HUES64 (cell line): ENCODE results near the gene PLEKHH1.
"Not testable (repeated sequence)": the region's sequence is repeated elsewhere in the genome, so short reads cannot be mapped to it uniquely, and the experiment has no call there.

Experiments
- H3K27ac ChIP-seq: 2 replicates; pipeline ENCODE4 v1.7.0; 2013; ENCODE audit warnings: low read depth, low read length, inconsistent platforms
- H3K27me3 ChIP-seq: 2 replicates; pipeline ENCODE4 v1.6.1; 2013; ENCODE audit warnings: mild to moderate bottlenecking, low read length; ENCODE audit not compliant: insufficient read depth
- H3K36me3 ChIP-seq: 2 replicates; pipeline ENCODE4 v1.6.1; 2013; ENCODE audit warnings: mild to moderate bottlenecking, low read length; ENCODE audit not compliant: insufficient read depth
- H3K4me1 ChIP-seq: 2 replicates; pipeline ENCODE4 v1.6.1; 2013; ENCODE audit warnings: mild to moderate bottlenecking, low read length, moderate library complexity; ENCODE audit not compliant: insufficient read depth
- H3K4me3 ChIP-seq: 2 replicates; pipeline ENCODE4 v1.5.1; 2013; ENCODE audit warnings: mild to moderate bottlenecking, low read length, moderate library complexity
- H3K9ac ChIP-seq: 2 replicates; pipeline ENCODE4 v1.6.1; 2013; ENCODE audit warnings: mild to moderate bottlenecking, low read depth, low read length
- H3K9me3 ChIP-seq: 2 replicates; pipeline ENCODE4 v1.6.1; 2013; ENCODE audit warnings: low read depth, low read length; ENCODE audit not compliant: insufficient read depth
- WGBS: fragments of 150-250, 120-280 bp; methylation state at CpG from one replicate; pipeline ENCODE4 v1.1.7; 2013; ENCODE audit warnings: missing lambda C conversion rate; 5-methylcytosine and 5-hydroxymethylcytosine counted together

Gene PLEKHH1

DNA sequence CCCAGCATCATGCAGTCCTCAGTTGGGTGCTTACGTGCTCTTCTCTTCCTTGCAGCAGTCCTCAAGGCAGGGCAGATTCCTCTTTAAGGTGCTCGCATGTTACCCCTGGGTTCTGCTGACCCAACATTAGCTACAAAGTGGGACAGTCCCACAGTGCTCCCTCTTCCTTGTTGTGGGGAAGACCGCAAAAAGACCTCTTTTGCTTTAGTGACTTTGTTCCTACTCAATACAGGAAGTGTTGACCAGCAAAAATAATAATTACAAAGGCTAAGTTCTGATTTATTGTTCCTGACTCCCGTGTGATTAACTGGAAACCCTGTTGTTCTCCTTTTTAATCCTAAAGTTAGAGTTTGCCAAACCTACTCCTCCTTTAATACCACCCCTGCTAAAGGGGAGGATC is 53.3 kb downstream of the PLEKHH1 start:
- no peak overlapping the region for H3K9ac ChIP-seq
- peaks cover 65% of the 10 kb centered on the region for H3K36me3 ChIP-seq
- no peaks in the 10 kb centered on the region for H3K9me3 ChIP-seq
- no peak overlapping the region for H3K27ac ChIP-seq
- whole genome bisulfite sequencing = 96% methylated on average over 4 of the region's 4 CpGs
- no peak overlapping the region for H3K4me3 ChIP-seq
- no peaks in the 10 kb centered on the region for H3K4me1 ChIP-seq
- no peaks in the 10 kb centered on the region for H3K27me3 ChIP-seq

DNA sequence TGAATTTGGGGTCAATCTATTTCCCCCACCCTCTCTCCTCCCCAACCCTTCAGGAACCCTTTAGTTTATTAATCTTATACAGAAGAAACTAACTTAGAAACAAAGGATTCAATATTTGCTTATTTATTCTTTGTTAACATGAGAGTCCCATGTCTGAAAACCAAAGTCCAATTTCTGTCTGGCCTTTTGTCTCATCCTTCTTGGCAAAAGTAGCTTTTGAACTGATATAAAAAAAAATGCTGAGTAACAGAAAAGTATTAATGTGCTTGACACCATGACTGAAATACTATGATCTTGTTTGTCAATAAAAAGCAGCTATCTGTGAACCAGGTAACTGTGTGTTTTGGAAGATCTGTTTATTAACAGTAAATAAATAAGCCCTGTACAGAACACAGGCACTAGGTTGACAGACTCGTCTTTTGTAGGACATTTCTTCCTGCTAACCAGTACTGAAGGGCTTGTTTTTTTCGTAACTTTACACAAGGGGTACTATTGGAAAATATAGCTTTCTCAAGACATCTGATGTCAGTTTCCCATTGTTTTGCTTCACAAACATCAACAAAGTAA is 56.2 kb downstream of the PLEKHH1 start:
- H3K4me1 ChIP-seq = no peaks in the 10 kb centered on the region
- H3K27ac ChIP-seq = no peak overlapping the region
- H3K9ac ChIP-seq = no peak overlapping the region
- H3K4me3 ChIP-seq = no peak overlapping the region
- 97% methylated on average over 2 of the region's 2 CpGs for WGBS
- no peaks in the 10 kb centered on the region for H3K9me3 ChIP-seq
- H3K36me3 ChIP-seq = peaks cover 47% of the 10 kb centered on the region
- H3K27me3 ChIP-seq = no peaks in the 10 kb centered on the region

GRCh38 chr14:67593650-67594049 is 60.6 kb downstream of the PLEKHH1 start:
- H3K36me3 ChIP-seq = peaks cover 14% of the 10 kb centered on the region
- not testable (repeated sequence) for H3K4me1 ChIP-seq, H3K27me3 ChIP-seq, H3K9ac ChIP-seq, H3K9me3 ChIP-seq, H3K27ac ChIP-seq, H3K4me3 ChIP-seq
- WGBS = 0% methylated on average over 1 of the region's 1 CpG

DNA sequence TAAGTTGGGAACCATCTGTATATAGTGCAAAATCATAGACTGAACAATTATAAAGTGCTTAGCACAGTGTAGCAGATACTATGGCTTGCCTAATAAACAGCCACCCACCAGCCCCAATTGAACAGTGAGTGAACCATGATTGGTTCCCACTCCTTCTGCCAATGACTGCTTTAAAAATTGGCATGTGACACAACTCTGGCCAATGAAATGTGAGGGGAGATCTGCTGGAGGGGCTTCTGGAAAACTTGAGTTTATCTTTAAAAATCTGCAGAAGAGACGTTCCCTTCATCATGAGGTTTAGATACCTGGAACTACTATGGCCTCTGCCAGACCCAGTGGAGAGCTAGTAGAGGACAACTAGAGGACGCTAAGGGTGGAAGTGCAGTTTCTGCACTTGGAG is 62.3 kb downstream of the PLEKHH1 start:
- Histone ChIP-seq H3K36me3 (no peaks in the 10 kb centered on the region; the same call in 1 of the 2 replicates), H3K4me1 (peaks cover 6% of the 10 kb centered on the region; the same call in 1 of the 2 replicates), H3K9ac (no peak overlapping the region), H3K27ac (no peak overlapping the region), H3K9me3 (no peaks in the 10 kb centered on the region), H3K27me3 (peaks cover 18% of the 10 kb centered on the region), H3K4me3 (no peak overlapping the region)
- 91% methylated on average over 2 of the region's 2 CpGs for WGBS

- 7% methylated on average over 76 of the region's 77 CpGs for WGBS
- Histone ChIP-seq H3K9me3 (no peaks in the 10 kb centered on the region), H3K4me3 (peak within 1 kb of the TSS; percentile 69), H3K9ac (peak within 1 kb of the TSS; percentile 39), H3K4me1 (peaks cover 6% of the 10 kb centered on the region; the same call in 1 of the 2 replicates), H3K27ac (no peak within 1 kb of the TSS), H3K36me3 (no peaks in the 10 kb centered on the region), H3K27me3 (peaks cover 60% of the 10 kb centered on the region)
Measured at GRCh38 chr14:67599698-67600561, 66.8 kb downstream of the PLEKHH1 start, which contains the start of gene PIGH. Gene PIGH, minus strand, starts transcription at chr14:67600268. Its CDS starts 65 bp downstream, at chr14:67600203.

DNA sequence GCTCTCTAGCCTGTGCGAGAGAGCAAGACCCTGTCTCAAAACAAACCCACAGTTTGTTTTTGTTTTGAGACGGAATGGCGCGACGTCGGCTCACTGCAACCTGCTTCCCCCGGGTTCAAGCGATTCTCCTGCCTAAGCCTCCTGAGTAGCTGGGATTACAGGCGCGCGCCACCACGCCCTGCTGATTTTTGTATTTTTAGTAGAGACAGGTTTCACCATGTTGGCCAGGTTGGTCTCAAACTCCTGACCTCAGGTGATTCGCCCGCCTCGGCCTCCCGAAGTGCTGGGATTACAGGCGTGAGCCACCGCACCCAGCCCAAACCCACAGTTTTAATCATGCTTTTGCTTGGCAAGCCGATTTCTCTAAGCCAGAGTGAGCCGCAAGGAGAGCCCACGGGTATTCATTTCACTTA is 67.5 kb downstream of the PLEKHH1 start:
- H3K27ac ChIP-seq, H3K9me3 ChIP-seq, H3K4me1 ChIP-seq, H3K36me3 ChIP-seq, H3K9ac ChIP-seq: not testable (repeated sequence)
- 90% methylated on average over 21 of the region's 21 CpGs for WGBS
- H3K27me3 ChIP-seq = peaks cover 67% of the 10 kb centered on the region
- H3K4me3 ChIP-seq = peak overlapping the region; percentile 69

DNA sequence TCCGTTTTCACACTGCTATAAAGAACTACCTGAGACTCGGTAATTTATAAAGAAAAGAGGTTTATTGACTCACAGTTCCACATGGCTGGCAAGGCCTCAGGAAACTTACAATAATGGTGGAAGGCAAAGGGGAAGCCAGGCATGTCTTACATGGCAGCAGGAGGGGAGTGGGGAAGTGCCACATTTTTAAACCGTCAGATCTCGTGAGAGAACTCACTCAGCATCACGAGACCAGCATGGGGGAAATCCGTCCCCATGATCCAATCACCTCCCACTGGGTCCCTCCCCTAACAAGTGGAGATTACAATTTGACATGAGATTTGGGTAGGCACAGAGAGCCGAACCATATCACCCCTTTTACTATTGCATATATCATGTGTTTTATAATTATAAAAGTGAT is 69.0 kb downstream of the PLEKHH1 start:
- no peaks in the 10 kb centered on the region for H3K36me3 ChIP-seq
- H3K27me3 ChIP-seq = peaks cover 82% of the 10 kb centered on the region
- H3K9me3 ChIP-seq = no peaks in the 10 kb centered on the region
- peaks cover 6% of the 10 kb centered on the region; the same call in 1 of the 2 replicates for H3K4me1 ChIP-seq
- WGBS = 67% methylated on average over 6 of the region's 7 CpGs
- H3K4me3 ChIP-seq = no peak overlapping the region
- H3K27ac ChIP-seq = no peak overlapping the region
- no peak overlapping the region for H3K9ac ChIP-seq

DNA sequence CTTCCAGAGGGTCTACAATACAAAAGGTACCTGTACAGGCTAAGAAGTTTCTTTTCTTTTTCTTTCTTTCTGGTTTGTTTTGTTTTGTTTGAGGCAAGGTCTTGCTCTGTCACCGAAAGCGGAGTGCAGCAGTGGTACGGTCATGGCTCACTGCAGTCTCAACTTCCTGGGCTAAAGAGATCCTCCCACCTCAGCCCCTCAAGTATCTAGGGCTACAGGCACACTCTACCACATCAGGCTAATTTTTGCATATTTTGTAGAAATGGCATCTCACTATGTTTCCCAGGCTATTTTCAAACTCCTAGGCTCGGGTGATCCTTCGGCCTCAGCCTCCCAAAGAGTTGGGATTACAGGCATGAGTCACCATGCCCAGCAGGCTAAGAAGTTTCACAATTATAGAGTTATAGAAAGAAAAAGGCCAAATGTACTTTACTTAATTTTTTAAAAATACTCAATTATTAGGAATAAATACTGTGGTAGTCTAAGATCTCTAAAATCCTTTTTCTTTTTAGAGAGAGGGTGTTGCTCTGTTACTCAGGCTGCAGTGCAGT is 70.0 kb downstream of the PLEKHH1 start:
- H3K9ac ChIP-seq = no peak overlapping the region
- H3K36me3 ChIP-seq = no peaks in the 10 kb centered on the region
- H3K9me3 ChIP-seq = no peaks in the 10 kb centered on the region
- WGBS = 73% methylated on average over 5 of the region's 5 CpGs
- H3K4me1 ChIP-seq = peaks cover 6% of the 10 kb centered on the region; the same call in 1 of the 2 replicates
- H3K27ac ChIP-seq = no peak overlapping the region
- no peak overlapping the region for H3K4me3 ChIP-seq
- H3K27me3 ChIP-seq = peaks cover 87% of the 10 kb centered on the region

DNA sequence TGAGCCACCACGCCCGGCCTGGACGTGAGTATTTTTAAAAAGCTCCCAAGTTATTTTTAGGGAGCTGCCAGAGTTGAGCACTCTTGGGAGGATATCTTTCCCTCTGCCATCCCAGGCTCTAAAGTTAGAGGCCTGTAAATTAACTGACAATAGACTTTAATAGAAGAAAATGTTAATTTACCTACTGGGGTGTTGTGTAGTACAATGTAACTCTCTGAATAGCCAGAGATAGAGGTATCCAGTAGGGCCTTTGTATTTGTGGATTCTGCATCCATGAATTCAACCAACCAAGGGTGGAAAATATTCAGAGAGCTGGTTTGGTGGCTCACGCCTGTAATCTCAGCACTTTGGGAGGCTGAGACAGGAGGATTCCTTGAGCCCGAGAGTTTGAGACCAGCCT is 74.6 kb downstream of the PLEKHH1 start:
- no peak overlapping the region for H3K27ac ChIP-seq
- 88% methylated on average over 5 of the region's 5 CpGs for whole genome bisulfite sequencing
- peaks cover 99% of the 10 kb centered on the region for H3K27me3 ChIP-seq
- peaks cover 9% of the 10 kb centered on the region for H3K4me1 ChIP-seq
- H3K9ac ChIP-seq = no peak overlapping the region
- H3K4me3 ChIP-seq = no peak overlapping the region
- no peaks in the 10 kb centered on the region for H3K9me3 ChIP-seq
- no peaks in the 10 kb centered on the region for H3K36me3 ChIP-seq

GRCh38 chr14:67609642-67610310 is 76.7 kb downstream of the PLEKHH1 start:
- H3K9ac ChIP-seq = no peak overlapping the region
- WGBS = 76% methylated on average over 10 of the region's 10 CpGs
- peaks cover 99% of the 10 kb centered on the region for H3K27me3 ChIP-seq
- no peaks in the 10 kb centered on the region for H3K9me3 ChIP-seq
- no peak overlapping the region for H3K27ac ChIP-seq
- peaks cover 9% of the 10 kb centered on the region for H3K4me1 ChIP-seq
- no peak overlapping the region for H3K4me3 ChIP-seq
- H3K36me3 ChIP-seq = no peaks in the 10 kb centered on the region

DNA sequence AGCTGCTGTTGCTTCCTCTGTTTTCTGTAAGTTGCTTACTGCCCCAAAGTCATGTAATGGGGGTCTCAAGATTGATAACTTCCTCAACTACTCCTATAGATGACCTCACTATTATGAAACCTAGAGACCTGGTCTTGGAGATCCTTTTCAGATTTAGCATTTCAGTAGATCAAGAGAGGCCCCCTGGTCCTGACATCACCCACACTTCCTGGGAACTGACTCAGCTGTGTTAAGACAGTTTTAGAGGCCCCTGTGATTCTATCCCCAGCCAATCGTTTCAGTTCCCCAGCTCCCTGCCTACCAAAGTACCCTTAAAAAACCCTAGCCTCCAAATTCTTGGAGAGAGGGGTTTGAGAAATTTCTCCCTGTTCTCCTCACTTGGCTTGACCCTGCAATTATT is 77.4 kb downstream of the PLEKHH1 start:
- no peak overlapping the region for H3K27ac ChIP-seq
- no peaks in the 10 kb centered on the region for H3K36me3 ChIP-seq
- H3K9ac ChIP-seq = no peak overlapping the region
- no peaks in the 10 kb centered on the region for H3K9me3 ChIP-seq
- H3K4me1 ChIP-seq = peaks cover 9% of the 10 kb centered on the region
- no peak overlapping the region for H3K4me3 ChIP-seq
- WGBS = 100% methylated on average over 1 of the region's 1 CpG
- peaks cover 99% of the 10 kb centered on the region for H3K27me3 ChIP-seq
